Gastrocnemius medialis (tissue), 4 donors: Measurements from ENCODE around the gene ELMO2.

Experiments
- CTCF ChIP-seq, 5 experiments: fragments of 450-650 bp in 3 of 5; fragments of 200-600 bp in 2 of 5; sonication (generic) in 2 of 5; IDR thresholded peaks in 4 of 5; conservative IDR thresholded peaks in 1 of 5; 1 replicate in 4 of 5; 2 replicates in 1 of 5; pipeline ENCODE4 v1.5.1; 2016 to 2019; ENCODE audit warnings: antibody characterized with exemption in 5 of 5, mild to moderate bottlenecking in 3 of 5, moderate library complexity in 3 of 5
- POLR2A ChIP-seq, 2 donors: fragments of 450-650 bp; IDR thresholded peaks; one replicate each; pipeline ENCODE4 v1.6.1; 2017; ENCODE audit warnings: antibody characterized with exemption in 2 of 2, mild to moderate bottlenecking in 2 of 2, moderate library complexity in 2 of 2

GRCh38 chr20:46399401-46399800, 7.0 kb downstream of the ELMO2 start:
- TF ChIP-seq CTCF (IDR thresholded peaks at IDR 0.05 in 4 of 5, conservative IDR thresholded peaks at IDR 0.05 in 1 of 5) (no peak), POLR2A (IDR thresholded peaks at IDR 0.05) (no peak)
